HTR-8/SVneo (cell line): ENCODE data around the gene PCDHGA10.
A peak's percentile ranks its signal among the peaks of the same experiment; 100 is the strongest.
"Not testable (repeated sequence)": the region's sequence is repeated elsewhere in the genome, so short reads cannot be mapped to it uniquely, and the experiment has no call there.

Experiments used
- DNase-seq: peaks from one replicate; pipeline ENCODE4 v3.0.0; 2011; ENCODE audit warnings: low spot score, mixed read lengths; ENCODE audit not compliant: insufficient read length
- FAIRE-seq: peaks from 2 replicates; lab custom pipeline; 2011; peaks lifted over from hg19 to GRCh38; lab: Jason Lieb, UNC

Gene PCDHGA10

GRCh38 chr5:141412854-141413539 lies at the start of gene PCDHGA10:
Gene PCDHGA10 (plus strand): TSS chr5:141412987. CDS start chr5:141413176, 189 bp downstream.
- FAIRE-seq: no peak

DNA sequence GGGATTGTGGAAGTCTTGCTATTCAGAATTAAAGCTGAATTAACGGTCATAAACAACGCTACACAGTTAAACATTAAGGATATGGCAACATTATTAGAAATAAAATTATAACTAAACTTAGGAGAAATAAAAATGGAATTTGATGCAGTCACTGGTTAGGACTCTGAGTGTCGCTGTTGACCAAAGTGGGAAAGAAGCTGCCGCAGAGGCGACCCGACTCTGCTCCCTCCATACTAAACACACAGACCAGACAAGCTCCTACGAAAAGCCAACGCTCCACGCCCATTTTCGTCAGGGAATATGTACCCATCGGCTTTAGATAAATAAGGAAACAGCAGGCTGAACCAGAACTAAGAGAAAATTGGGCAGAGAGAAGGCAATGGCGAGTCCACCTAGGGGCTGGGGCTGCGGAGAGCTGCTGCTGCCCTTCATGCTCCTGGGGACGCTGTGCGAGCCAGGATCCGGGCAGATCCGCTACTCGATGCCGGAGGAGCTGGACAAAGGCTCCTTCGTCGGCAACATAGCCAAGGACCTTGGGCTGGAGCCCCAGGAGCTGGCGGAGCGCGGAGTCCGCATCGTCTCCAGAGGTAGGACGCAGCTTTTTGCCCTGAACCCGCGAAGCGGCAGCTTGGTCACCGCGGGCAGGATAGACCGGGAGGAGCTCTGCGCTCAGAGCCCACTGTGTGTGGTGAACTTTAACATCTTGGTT lies 48.7 kb upstream of the PCDHGA10 start, which contains the start of gene PCDHGA5:
Gene PCDHGA5, plus strand, starts transcription at position 211 of the 709 bp plus-strand sequence. Its CDS starts 169 bp downstream, at position 380.
- FAIRE-seq: no peak
- no peak for DNase-seq

More at GRCh38 chr5:141412854-141413539, at the start of gene PCDHGA10:
- DNase-seq: peak; percentile 48

GRCh38 chr5:141366016-141366896 lies 46.5 kb upstream of the PCDHGA10 start:
- DNase-seq (no peak), FAIRE-seq (no peak)

DNA sequence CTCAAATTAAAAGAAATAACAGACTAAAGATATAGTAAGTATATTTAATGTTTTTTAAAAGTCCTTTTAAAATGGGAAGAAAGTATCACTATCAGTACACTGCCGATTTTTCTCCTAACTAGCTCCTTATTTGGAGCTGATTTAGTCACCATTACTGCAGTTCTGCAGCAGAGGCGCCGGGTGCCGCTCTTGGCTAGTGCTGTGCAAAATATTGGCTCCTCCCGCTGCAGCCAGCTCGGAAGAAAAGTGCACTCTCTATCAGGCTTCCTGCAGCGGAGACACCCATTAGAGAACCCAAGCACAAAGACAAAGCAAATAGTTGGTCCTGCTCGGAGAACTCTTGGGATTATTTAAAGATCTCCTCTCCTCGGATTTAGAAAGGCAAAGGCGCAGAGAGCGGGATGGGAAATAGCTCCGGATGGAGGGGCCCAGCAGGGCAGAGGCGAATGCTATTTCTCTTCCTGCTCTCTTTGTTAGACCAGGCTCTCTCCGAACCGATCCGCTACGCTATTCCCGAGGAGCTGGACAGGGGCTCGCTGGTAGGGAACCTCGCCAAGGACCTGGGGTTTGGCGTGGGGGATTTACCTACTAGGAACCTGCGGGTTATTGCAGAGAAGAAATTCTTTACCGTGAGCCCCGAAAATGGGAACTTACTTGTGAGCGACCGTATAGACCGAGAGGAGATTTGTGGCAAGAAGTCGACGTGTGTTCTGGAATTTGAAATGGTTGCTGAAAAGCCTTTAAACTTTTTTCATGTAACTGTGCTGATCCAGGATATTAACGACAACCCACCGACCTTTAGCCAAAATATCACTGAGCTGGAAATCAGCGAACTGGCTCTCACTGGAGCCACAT lies 42.6 kb upstream of the PCDHGA10 start, which contains the start of gene PCDHGB3:
Gene PCDHGB3, plus strand, starts transcription at position 249 of the 855 bp plus-strand sequence. Its CDS starts 153 bp downstream, at position 402.
- FAIRE-seq (no peak), DNase-seq (no peak)

DNA sequence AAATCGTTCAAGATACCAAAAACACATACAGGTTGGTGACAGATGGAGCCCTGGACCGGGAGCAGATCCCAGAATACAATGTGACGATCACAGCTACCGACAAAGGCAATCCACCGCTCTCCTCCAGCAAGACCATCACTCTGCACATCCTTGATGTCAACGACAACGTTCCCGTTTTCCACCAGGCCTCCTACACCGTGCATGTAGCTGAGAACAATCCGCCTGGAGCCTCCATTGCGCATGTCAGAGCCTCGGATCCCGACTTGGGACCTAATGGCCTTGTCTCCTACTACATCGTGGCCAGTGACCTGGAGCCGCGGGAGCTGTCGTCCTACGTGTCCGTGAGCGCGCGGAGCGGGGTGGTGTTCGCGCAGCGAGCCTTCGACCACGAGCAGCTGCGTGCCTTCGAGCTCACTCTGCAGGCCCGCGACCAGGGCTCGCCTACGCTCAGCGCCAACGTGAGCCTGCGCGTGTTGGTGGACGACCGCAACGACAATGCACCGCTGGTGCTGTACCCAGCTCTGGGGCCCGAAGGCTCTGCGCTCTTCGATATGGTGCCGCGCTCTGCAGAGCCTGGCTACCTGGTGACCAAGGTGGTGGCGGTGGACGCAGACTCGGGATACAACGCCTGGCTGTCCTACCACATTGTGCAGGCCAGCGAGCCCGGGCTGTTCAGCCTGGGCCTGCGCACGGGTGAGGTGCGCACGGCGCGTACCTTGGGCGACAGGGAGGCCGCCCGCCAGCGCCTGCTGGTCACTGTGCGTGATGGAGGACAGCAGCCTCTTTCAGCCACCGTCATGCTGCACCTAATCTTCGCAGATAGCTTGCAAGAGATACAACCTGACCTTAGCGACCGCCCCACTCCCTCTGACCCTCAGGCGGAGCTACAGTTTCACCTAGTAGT lies 41.0 kb upstream of the PCDHGA10 start:
- no peak for FAIRE-seq
- DNase-seq: no peak

DNA sequence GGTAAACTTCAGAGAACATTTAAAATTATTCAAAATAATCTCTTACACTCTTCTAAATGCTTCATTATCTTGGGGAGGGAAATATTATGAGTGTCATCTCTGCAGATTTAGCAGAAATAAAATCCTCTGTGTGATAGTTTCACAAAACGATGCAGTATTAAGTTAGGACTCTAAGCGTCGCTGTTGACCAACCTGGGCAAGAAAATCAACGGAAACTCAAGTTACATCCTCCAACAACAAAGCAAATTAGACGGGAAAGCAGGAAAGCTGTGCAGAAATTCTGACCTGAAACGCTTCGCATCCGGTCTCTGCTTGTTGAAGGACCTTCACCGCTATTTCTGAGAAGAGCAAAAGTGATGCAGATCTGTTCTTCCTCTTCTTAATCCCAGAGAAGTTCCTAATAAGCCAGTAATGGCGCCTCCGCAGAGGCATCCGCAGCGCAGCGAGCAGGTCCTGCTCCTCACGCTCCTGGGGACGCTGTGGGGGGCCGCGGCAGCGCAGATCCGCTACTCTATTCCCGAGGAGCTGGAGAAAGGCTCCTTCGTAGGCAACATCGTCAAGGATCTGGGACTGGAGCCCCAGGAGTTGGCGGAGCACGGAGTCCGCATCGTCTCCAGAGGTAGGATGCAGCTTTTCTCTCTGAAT lies 39.0 kb upstream of the PCDHGA10 start, which contains the start of gene PCDHGA6:
Gene PCDHGA6, plus strand, starts transcription at position 219 of the 645 bp plus-strand sequence. Its CDS starts 193 bp downstream, at position 412.
- FAIRE-seq (no peak), DNase-seq (peak; percentile 41)

DNA sequence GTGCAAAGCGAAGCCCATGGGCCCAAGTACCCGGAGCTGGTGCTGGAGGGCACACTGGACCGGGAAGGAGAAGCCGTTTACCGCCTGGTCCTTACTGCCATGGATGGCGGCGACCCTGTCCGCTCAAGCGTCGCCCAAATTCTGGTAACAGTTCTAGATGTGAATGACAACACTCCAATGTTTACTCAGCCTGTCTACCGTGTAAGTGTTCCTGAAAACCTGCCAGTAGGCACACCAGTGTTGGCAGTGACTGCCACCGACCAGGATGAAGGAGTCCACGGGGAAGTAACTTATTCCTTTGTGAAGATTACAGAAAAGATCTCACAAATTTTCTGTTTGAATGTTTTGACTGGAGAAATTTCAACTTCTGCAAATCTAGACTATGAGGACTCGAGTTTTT lies 38.2 kb upstream of the PCDHGA10 start:
- FAIRE-seq: no peak
- no peak for DNase-seq

DNA sequence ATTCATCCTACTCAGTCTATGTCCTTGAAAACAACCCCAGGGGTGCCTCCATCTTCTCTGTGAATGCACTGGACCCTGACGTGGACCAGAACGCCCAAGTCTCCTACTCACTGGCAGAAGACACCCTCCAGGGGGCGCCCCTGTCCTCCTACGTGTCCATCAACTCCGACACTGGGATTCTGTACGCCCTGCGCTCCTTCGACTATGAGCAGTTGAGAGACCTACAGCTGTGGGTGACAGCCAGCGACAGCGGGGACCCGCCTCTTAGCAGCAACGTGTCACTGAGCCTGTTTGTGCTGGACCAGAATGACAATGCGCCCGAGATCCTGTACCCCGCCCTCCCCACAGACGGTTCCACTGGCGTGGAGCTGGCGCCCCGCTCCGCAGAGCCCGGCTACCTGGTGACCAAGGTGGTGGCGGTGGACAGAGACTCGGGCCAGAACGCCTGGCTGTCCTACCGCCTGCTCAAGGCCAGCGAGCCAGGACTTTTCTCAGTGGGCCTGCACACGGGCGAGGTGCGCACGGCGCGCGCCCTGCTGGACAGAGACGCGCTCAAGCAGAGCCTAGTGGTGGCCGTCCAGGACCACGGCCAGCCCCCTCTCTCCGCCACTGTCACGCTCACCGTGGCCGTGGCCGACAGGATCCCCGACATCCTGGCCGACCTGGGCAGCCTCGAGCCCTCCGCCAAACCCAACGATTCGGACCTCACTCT lies 37.2 kb upstream of the PCDHGA10 start:
- DNase-seq, FAIRE-seq: not testable (repeated sequence)

DNA sequence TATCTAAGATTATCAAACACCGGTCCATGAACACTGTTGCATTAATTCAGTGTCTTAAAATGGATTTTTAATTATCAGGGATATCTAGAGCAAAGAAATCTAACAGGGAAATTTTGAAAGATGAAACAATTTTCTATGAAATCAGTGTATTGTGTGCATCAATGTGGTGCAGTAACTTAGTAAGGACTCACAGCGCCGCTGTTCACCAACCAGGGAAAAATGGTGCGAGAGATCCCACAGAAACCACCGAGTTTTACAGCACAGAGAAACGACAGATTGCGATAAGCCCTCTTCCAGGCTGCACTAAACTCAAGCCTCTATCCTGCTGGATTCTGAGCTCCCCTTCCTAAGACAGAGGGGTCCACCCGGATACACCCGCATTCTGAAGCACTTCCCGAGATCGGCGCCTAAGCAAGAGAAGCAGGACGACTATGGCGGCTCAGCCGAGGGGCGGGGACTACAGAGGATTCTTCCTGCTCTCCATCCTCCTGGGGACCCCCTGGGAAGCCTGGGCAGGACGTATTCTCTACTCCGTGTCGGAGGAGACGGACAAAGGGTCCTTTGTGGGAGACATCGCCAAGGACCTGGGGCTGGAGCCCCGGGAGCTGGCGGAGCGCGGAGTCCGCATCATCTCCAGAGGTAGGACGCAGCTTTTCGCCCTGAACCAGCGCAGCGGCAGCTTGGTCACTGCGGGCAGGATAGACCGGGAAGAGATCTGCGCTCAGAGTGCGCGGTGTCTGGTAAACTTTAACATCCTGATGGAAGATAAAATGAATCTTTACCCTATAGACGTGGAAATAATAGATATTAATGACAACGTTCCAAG lies 30.1 kb upstream of the PCDHGA10 start, which contains the start of gene PCDHGA7:
Gene PCDHGA7, plus strand, starts transcription at position 274 of the 826 bp plus-strand sequence. Its CDS starts 158 bp downstream, at position 432.
- DNase-seq (peak; percentile 14), FAIRE-seq (no peak)

GRCh38 chr5:141383345-141383744 lies 29.4 kb upstream of the PCDHGA10 start:
- DNase-seq (no peak), FAIRE-seq (no peak)

DNA sequence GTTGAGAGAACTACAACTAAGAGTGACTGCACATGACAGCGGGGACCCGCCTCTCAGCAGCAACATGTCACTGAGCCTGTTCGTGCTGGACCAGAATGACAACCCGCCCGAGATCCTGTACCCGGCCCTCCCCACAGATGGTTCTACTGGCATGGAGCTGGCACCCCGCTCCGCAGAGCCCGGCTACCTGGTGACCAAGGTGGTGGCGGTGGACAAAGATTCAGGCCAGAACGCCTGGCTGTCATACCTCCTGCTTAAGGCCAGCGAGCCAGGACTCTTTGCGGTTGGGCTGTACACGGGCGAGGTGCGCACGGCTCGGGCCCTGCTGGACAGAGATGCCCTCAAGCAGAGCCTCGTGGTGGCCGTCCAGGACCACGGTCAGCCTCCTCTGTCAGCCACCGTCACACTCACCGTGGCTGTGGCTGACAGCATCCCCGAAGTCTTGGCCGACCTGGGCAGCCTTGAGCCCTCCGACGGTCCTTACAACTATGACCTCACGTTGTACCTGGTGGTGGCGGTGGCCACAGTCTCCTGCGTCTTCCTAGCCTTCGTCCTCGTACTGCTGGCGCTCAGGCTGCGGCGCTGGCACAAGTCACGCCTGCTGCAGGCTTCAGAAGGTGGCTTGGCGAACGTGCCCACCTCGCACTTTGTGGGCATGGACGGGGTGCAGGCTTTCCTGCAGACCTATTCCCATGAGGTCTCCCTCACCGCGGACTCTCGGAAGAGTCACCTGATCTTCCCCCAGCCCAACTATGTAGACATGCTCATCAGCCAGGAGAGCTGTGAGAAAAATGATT lies 28.1 kb upstream of the PCDHGA10 start:
- FAIRE-seq (peak; percentile 20), DNase-seq (no peak)

DNA sequence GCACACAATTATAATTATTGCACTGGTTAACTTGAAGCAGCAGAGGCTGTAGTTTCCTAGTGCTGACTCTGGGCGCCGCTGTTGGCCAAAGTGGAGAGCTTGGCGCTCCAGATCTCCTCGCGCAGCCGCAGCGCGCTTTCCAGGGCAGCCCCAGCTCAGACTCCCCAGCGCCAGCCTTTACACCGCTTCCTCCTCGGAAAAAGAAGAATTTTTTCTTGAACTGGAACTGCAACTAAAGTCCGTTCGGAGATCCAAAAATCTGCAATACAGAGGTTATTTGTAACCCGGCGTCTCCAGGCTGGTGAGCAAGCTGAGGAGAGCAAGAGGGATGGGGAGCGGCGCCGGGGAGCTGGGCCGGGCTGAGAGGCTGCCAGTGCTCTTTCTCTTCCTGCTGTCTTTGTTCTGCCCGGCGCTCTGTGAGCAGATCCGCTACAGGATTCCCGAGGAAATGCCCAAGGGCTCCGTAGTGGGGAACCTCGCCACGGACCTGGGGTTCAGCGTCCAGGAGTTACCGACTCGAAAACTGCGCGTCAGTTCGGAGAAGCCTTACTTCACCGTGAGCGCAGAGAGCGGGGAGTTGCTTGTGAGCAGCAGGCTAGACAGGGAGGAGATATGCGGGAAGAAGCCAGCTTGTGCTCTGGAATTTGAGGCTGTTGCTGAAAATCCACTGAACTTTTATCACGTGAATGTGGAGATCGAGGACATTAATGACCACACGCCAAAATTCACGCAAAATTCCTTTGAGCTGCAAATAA lies 25.1 kb upstream of the PCDHGA10 start, which contains the start of gene PCDHGB4:
Gene PCDHGB4, plus strand, starts transcription at position 142 of the 755 bp plus-strand sequence. Its CDS starts 187 bp downstream, at position 329.
- DNase-seq (peak; percentile 34), FAIRE-seq (peak; percentile 93)

GRCh38 chr5:141388661-141389060 lies 24.1 kb upstream of the PCDHGA10 start:
- DNase-seq (no peak), FAIRE-seq (no peak)
